IMR-90 (cell line): ENCODE data around the gene VWDE. TPM values are rescaled to one million over a fixed set of nuclear protein-coding genes. Genes with fewer than 3 reads are reported as not detected.

Experiments
- ATAC-seq: fragments of 200-7000 bp; cut with Tn5 transposase; 2 replicates; pipeline ENCODE4 v1.9.1; 2020; ENCODE audit warnings: low read depth, mild to moderate bottlenecking, moderate library complexity
- BruUV-seq: library from RNA; stranded (reverse); fragments of 400-500 nt; replicated peaks from 2 replicates; lab custom pipeline; 2021; lab: Mats Ljungman, UMichigan
- CTCF ChIA-PET: fragments of 300-600 bp; formaldehyde crosslinking; extraction: SDS; loops from one replicate; lab custom pipeline; 2021; ENCODE audit warnings: antibody characterized with exemption; lab: Yijun Ruan, JAX
- POLR2A ChIA-PET: fragments of 300-600 bp; sonication (Branson Sonifier 250); formaldehyde crosslinking; loops from one replicate; lab custom pipeline; 2022; ENCODE audit warnings: antibody characterized with exemption; ENCODE audit not compliant: unreplicated experiment; lab: Charles Lee
- DNase-seq: peaks from one replicate; pipeline ENCODE4 v3.0.0; 2013
- H2AFZ ChIP-seq: replicated peaks from 2 replicates; pipeline ENCODE3; 2013; ENCODE audit warnings: low read length, mild to moderate bottlenecking; ENCODE audit not compliant: poor library complexity
- H2AK5ac ChIP-seq: 2 replicates; pipeline ENCODE4 v1.6.1; 2013; ENCODE audit warnings: low read depth, low read length, inconsistent platforms
- H2AK9ac ChIP-seq: replicated peaks from 2 replicates; pipeline ENCODE3; 2013; ENCODE audit warnings: mild to moderate bottlenecking, low read depth, low read length, moderate library complexity; ENCODE audit not compliant: poor library complexity
- H2BK120ac ChIP-seq: 2 replicates; pipeline ENCODE4 v1.6.1; 2013; ENCODE audit warnings: low read depth, low read length, inconsistent platforms
- H2BK15ac ChIP-seq: 3 replicates; pipeline ENCODE4 v1.6.1; 2013; ENCODE audit warnings: low read depth, low read length, inconsistent platforms
- H2BK20ac ChIP-seq: 2 replicates; pipeline ENCODE4 v1.6.1; 2013; ENCODE audit warnings: low read depth, mild to moderate bottlenecking, inconsistent platforms, low read length, moderate library complexity
- H2BK5ac ChIP-seq: 2 replicates; pipeline ENCODE4 v1.6.1; 2013; ENCODE audit warnings: mild to moderate bottlenecking, low read depth, low read length, inconsistent platforms; ENCODE audit not compliant: poor library complexity, severe bottlenecking
- H3K14ac ChIP-seq: replicated peaks from 2 replicates; pipeline ENCODE4 v1.6.1; 2013; ENCODE audit warnings: low read depth, low read length, inconsistent platforms
- H3K18ac ChIP-seq: 2 replicates; pipeline ENCODE4 v1.6.1; 2013; ENCODE audit warnings: low read depth, low read length, control low read depth
- H3K23ac ChIP-seq: 2 replicates; pipeline ENCODE4 v1.6.1; 2013; ENCODE audit warnings: low read depth, low read length, inconsistent platforms
- H3K27ac ChIP-seq: 2 replicates; pipeline ENCODE4 v1.5.1; 2013; ENCODE audit warnings: mild to moderate bottlenecking, control low read depth, low read length; ENCODE audit not compliant: insufficient read depth
- H3K27me3 ChIP-seq: 2 replicates; pipeline ENCODE4 v1.6.1; 2013; ENCODE audit warnings: low read length; ENCODE audit not compliant: control insufficient read depth, insufficient read depth
- H3K36me3 ChIP-seq: 2 replicates; pipeline ENCODE4 v1.6.1; 2013; ENCODE audit warnings: low read length, mixed read lengths; ENCODE audit not compliant: control insufficient read depth, insufficient read depth
- H3K4ac ChIP-seq: 2 replicates; pipeline ENCODE4 v1.6.1; 2013; ENCODE audit warnings: low read depth, low read length, inconsistent platforms
- H3K4me1 ChIP-seq: 2 replicates; pipeline ENCODE4 v1.6.1; 2013; ENCODE audit warnings: low read length, mixed read lengths; ENCODE audit not compliant: control insufficient read depth, insufficient read depth
- H3K4me2 ChIP-seq: 2 replicates; pipeline ENCODE4 v1.6.1; 2013; ENCODE audit warnings: low read depth, mild to moderate bottlenecking, control low read depth, low read length, moderate library complexity
- H3K4me3 ChIP-seq: 2 replicates; pipeline ENCODE4 v1.5.1; 2013; ENCODE audit warnings: low read depth, mild to moderate bottlenecking, control low read depth, low read length, moderate library complexity; ENCODE audit not compliant: insufficient read depth
- H3K56ac ChIP-seq: 2 replicates; pipeline ENCODE4 v1.6.1; 2013; ENCODE audit warnings: low read length, inconsistent platforms; ENCODE audit not compliant: insufficient read depth; ENCODE audit errors: extremely low read depth
- H3K79me1 ChIP-seq, 2 experiments: 2 replicates each; pipeline ENCODE4 v1.6.1; 2013; ENCODE audit warnings: low read length in 2 of 2, inconsistent platforms in 1 of 2, low read depth in 1 of 2
- H3K9ac ChIP-seq: 2 replicates; pipeline ENCODE4 v1.6.1; 2013; ENCODE audit warnings: low read depth, low read length, control low read depth
- H3K9me1 ChIP-seq: 2 replicates; pipeline ENCODE4 v1.6.1; 2013; ENCODE audit warnings: low read length, inconsistent platforms; ENCODE audit not compliant: insufficient read depth
- H3K9me3 ChIP-seq: 2 replicates; pipeline ENCODE4 v1.6.1; 2013; ENCODE audit warnings: low read length; ENCODE audit not compliant: control insufficient read depth, insufficient read depth
- H4K20me1 ChIP-seq: 2 replicates; pipeline ENCODE4 v1.6.1; 2013; ENCODE audit warnings: low read length, inconsistent platforms; ENCODE audit not compliant: insufficient read depth
- H4K5ac ChIP-seq: 2 replicates; pipeline ENCODE4 v1.6.1; 2013; ENCODE audit warnings: mild to moderate bottlenecking, low read depth, low read length, control low read depth
- H4K8ac ChIP-seq, 2 experiments: 2 replicates each; pipeline ENCODE4 v1.6.1; 2013; ENCODE audit warnings: low read depth in 2 of 2, low read length in 2 of 2, control low read depth in 1 of 2, inconsistent platforms in 1 of 2
- H4K91ac ChIP-seq: 2 replicates; pipeline ENCODE4 v1.6.1; 2013; ENCODE audit warnings: low read depth, low read length, inconsistent platforms; ENCODE audit not compliant: insufficient read depth
- MAFK ChIP-seq: IDR thresholded peaks from 2 replicates; pipeline ENCODE4 v1.6.1; 2012; ENCODE audit warnings: low read depth, low read length, improper control_type of control experiment
- POLR2A ChIP-seq: IDR thresholded peaks from 2 replicates; pipeline ENCODE4 v1.6.1; 2012; ENCODE audit warnings: mild to moderate bottlenecking, low read depth, low read length
- RAD21 ChIP-seq: IDR thresholded peaks from 2 replicates; pipeline ENCODE4 v1.6.1; 2012; ENCODE audit warnings: low read length, improper control_type of control experiment
- WGBS, 2 experiments: methylation state at CpG; one replicate each; pipeline versions ENCODE4 v1.1.5 to v1.1.7; 2013; ENCODE audit warnings: missing lambda C conversion rate in 2 of 2; ENCODE audit not compliant: insufficient read length in 1 of 2; ENCODE audit errors: extremely low coverage in 2 of 2; 5-methylcytosine and 5-hydroxymethylcytosine counted together
- dilution Hi-C: fragments of 300-500 bp; cut with HindIII; formaldehyde crosslinking; loops from one replicate; pipeline ENCODE4 v1.14.3; 2018; ENCODE audit warnings: low sequenced_read_pairs; ENCODE audit not compliant: unreplicated experiment
- in situ Hi-C: fragments of 300-500 bp; cut with MboI; formaldehyde crosslinking; loops from 3 replicates; pipeline ENCODE4 v1.14.3; 2019; ENCODE audit warnings: low sequenced_read_pairs, inconsistent platforms, mixed read lengths
- intact Hi-C: fragments of 100-400 bp; cut with micrococcal nuclease; formaldehyde crosslinking; loops from 2 replicates; pipeline ENCODE4 v1.10.0; 2022
- polyA plus RNA-seq, 3 experiments: library from polyadenylated mRNA; depleted of rRNA; stranded (reverse); fragments of >200 nt; gene quantifications; 2 replicates each; pipeline ENCODE4 v1.2.3, GENCODE V29; 2012; ENCODE audit warnings: low replicate concordance in 1 of 3
- total RNA-seq: library from RNA; depleted of rRNA; stranded (reverse); fragments of >200 nt; gene quantifications from 2 replicates; pipeline ENCODE4 v1.2.3, GENCODE V29; 2012

The VWDE gene
- total and polyA plus RNA-seq, 2 of the 4 experiments (the other 2 are of a cell fraction), result 0.05 to 0.18 TPM

- Histone ChIP-seq H4K5ac (no peak overlapping the region), H3K4me3 (no peak overlapping the region), H3K27me3 (no peaks in the 10 kb centered on the region), H3K36me3 (no peaks in the 10 kb centered on the region), H2AFZ (no peak overlapping the region), H4K8ac (no peak overlapping the region), H2AK9ac (no peak overlapping the region), H4K91ac (no peak overlapping the region), H4K20me1 (no peaks in the 10 kb centered on the region), H3K9ac (no peak overlapping the region), H3K4me1 (no peaks in the 10 kb centered on the region), H2BK15ac (no peak overlapping the region), H3K18ac (no peak overlapping the region), H3K56ac (no peak overlapping the region), H3K9me3 (no peaks in the 10 kb centered on the region), H3K14ac (no peak overlapping the region), H3K4me2 (no peak overlapping the region), H2BK5ac (no peak overlapping the region), H3K23ac (no peak overlapping the region), H2BK120ac (no peak overlapping the region), H2AK5ac (no peak overlapping the region), H3K79me1 (no peaks in the 10 kb centered on the region), H2BK20ac (no peak overlapping the region), H3K9me1 (no peaks in the 10 kb centered on the region), H3K27ac (no peak overlapping the region), H3K4ac (no peak overlapping the region)
- DNase-seq (no peak), ATAC-seq (no peak)
- dilution Hi-C loops (no loop called here), intact Hi-C loops (no loop called here), in situ Hi-C loops (no loop called here)
- TF ChIP-seq RAD21 (no peak), MAFK (peak; percentile 71), POLR2A (no peak)
- no TSS peak for BruUV-seq
- ChIA-PET CTCF (no interaction called here), POLR2A (no interaction called here)
- WGBS, 2 experiments, result no CpG with 5 or more reads among the region's 3 CpGs
These were observed 106.2 kb downstream of the VWDE start for GRCh38 chr7:12297283-12298108.
